Keratinocyte (primary cell): ENCODE results near the gene CXXC4. TPM values are rescaled to one million over a fixed set of nuclear protein-coding genes. Genes with fewer than 3 reads are reported as not detected.

ENCODE experiments used
- DNase-seq: peaks from one replicate; pipeline ENCODE4 v3.0.0-alpha.2; 2011; ENCODE audit warnings: low read depth, missing footprints, low spot score
- FAIRE-seq: peaks from 2 replicates; lab custom pipeline; 2011; peaks lifted over from hg19 to GRCh38; lab: Jason Lieb, UNC
- H2AFZ ChIP-seq: 2 replicates; pipeline ENCODE4 v1.6.0; 2012; ENCODE audit warnings: low read length, control low read depth, inconsistent platforms; ENCODE audit not compliant: control insufficient read depth
- H3K27ac ChIP-seq: 2 replicates; pipeline ENCODE4 v1.5.1; 2011; ENCODE audit warnings: low read length; ENCODE audit not compliant: control insufficient read depth, insufficient read depth
- H3K27me3 ChIP-seq: 3 replicates; pipeline ENCODE4 v1.6.0; 2011; ENCODE audit warnings: low read length; ENCODE audit not compliant: control insufficient read depth, insufficient read depth; ENCODE audit errors: extremely low read depth
- H3K36me3 ChIP-seq, 2 experiments: 2 replicates in 1 of 2; 3 replicates in 1 of 2; pipeline ENCODE4 v1.5.1; 2011; ENCODE audit warnings: low read length in 2 of 2, mild to moderate bottlenecking in 1 of 2; ENCODE audit not compliant: control insufficient read depth in 2 of 2, insufficient read depth in 2 of 2; ENCODE audit errors: extremely low read depth in 1 of 2
- H3K4me1 ChIP-seq: 3 replicates; pipeline ENCODE4 v1.5.1; 2011; ENCODE audit warnings: low read length; ENCODE audit not compliant: control insufficient read depth, insufficient read depth; ENCODE audit errors: extremely low read depth
- H3K4me2 ChIP-seq: 3 replicates; pipeline ENCODE4 v1.6.0; 2011; ENCODE audit warnings: low read depth, low read length; ENCODE audit not compliant: control insufficient read depth, insufficient read depth; ENCODE audit errors: extremely low read depth
- H3K4me3 ChIP-seq, 3 experiments: fragments of 200-600 bp in 1 of 3; sonication (generic) in 1 of 3; 2 replicates in 2 of 3; 3 replicates in 1 of 3; pipeline ENCODE4 v1.5.1; 2011 to 2016; ENCODE audit warnings: low read length in 3 of 3, mild to moderate bottlenecking in 3 of 3, control low read depth in 2 of 3, inconsistent platforms in 1 of 3, low read depth in 1 of 3, mixed read lengths in 1 of 3, mixed run types in 1 of 3, moderate library complexity in 1 of 3; ENCODE audit not compliant: control insufficient read depth in 2 of 3, insufficient read depth in 2 of 3; ENCODE audit errors: extremely low read depth in 1 of 3
- H3K79me2 ChIP-seq: 2 replicates; pipeline ENCODE4 v1.6.0; 2012; ENCODE audit warnings: low read length; ENCODE audit not compliant: control insufficient read depth, insufficient read depth
- H3K9ac ChIP-seq: 3 replicates; pipeline ENCODE4 v1.6.0; 2011; ENCODE audit warnings: low read length; ENCODE audit not compliant: control insufficient read depth, insufficient read depth; ENCODE audit errors: extremely low read depth
- H3K9me1 ChIP-seq: 3 replicates; pipeline ENCODE4 v1.6.0; 2011; ENCODE audit warnings: low read length; ENCODE audit not compliant: control insufficient read depth, insufficient read depth; ENCODE audit errors: extremely low read depth
- H3K9me3 ChIP-seq: 2 replicates; pipeline ENCODE4 v1.5.1; 2012; ENCODE audit warnings: low read depth, low read length; ENCODE audit not compliant: control insufficient read depth
- H4K20me1 ChIP-seq: 3 replicates; pipeline ENCODE4 v1.6.0; 2011; ENCODE audit warnings: low read length; ENCODE audit not compliant: control insufficient read depth, insufficient read depth; ENCODE audit errors: extremely low read depth
- EZH2 ChIP-seq: IDR thresholded peaks from one replicate; pipeline ENCODE4 v1.6.1; 2012; ENCODE audit warnings: inconsistent platforms, mild to moderate bottlenecking, low read length, moderate library complexity
- dilution Hi-C: fragments of 300-500 bp; cut with MboI; formaldehyde crosslinking; loops from one replicate; pipeline ENCODE4 v1.7.0; 2020; ENCODE audit warnings: low sequenced_read_pairs; ENCODE audit not compliant: extremely low pct_ligation_motif_present
- polyA plus RNA-seq, 5 experiments: library from polyadenylated mRNA; depleted of rRNA in 3 of 5; stranded (reverse) in 3 of 5; stranded (forward) in 1 of 5; unstranded in 1 of 5; fragments of >200 nt; gene quantifications; 1 replicate in 1 of 5; 2 replicates in 3 of 5; 3 replicates in 1 of 5; pipeline versions ENCODE4 v1.2.1 to v1.2.3, GENCODE V29; 2011 to 2012; ENCODE audit warnings: missing spikeins in 2 of 5, low read depth in 1 of 5, low replicate concordance in 1 of 5
- TF ChIP-seq, protein P1 (sequence below), 3 experiments: IDR thresholded peaks in 1 of 3; conservative IDR thresholded peaks in 1 of 3; optimal IDR thresholded peaks in 1 of 3; 2 replicates in 2 of 3; 3 replicates in 1 of 3; pipeline versions ENCODE3 to v1.5.1; 2011; ENCODE audit warnings: low read length in 3 of 3, mild to moderate bottlenecking in 3 of 3, moderate library complexity in 2 of 3, control low read depth in 1 of 3, inconsistent platforms in 1 of 3; ENCODE audit not compliant: insufficient read depth in 2 of 3; ENCODE audit errors: extremely low read depth in 1 of 3

CXXC4 gene
- polyA plus RNA-seq, 1 donor (not counting 4 experiments of a cell fraction or from before 2014, with no cell fraction given): 0.01 TPM

DNA sequence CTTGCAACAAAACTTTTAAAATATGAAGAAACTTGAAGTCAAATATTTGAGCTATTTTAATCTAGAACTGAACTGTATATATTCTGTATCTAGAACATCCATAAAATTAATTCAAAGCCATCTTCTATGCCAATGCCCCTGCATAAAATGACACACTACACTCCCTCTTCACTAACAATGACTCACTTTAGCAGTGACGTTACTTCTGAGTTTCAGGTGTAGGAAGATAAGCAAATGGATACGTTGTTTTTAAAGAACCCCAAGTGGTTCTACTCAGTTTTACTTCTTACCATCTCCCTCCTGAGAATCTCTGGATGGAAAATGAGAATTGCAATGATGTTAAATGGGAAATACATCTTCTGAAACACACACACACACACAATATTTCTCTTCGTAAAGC is 45.2 kb downstream of the CXXC4 start:
- Histone ChIP-seq H3K4me2 (no peak overlapping the region), H3K9ac (no peak overlapping the region), H3K4me3 (no peak overlapping the region), H4K20me1 (no peaks in the 10 kb centered on the region), H3K79me2 (no peaks in the 10 kb centered on the region), H3K36me3 (no peaks in the 10 kb centered on the region), H2AFZ (no peak overlapping the region), H3K9me3 (no peaks in the 10 kb centered on the region), H3K27ac (no peak overlapping the region), H3K4me1 (no peaks in the 10 kb centered on the region), H3K9me1 (no peaks in the 10 kb centered on the region), H3K27me3 (no peaks in the 10 kb centered on the region)
- no peak for FAIRE-seq
- no peak for TF ChIP-seq EZH2
- TF ChIP-seq, protein P1, sequence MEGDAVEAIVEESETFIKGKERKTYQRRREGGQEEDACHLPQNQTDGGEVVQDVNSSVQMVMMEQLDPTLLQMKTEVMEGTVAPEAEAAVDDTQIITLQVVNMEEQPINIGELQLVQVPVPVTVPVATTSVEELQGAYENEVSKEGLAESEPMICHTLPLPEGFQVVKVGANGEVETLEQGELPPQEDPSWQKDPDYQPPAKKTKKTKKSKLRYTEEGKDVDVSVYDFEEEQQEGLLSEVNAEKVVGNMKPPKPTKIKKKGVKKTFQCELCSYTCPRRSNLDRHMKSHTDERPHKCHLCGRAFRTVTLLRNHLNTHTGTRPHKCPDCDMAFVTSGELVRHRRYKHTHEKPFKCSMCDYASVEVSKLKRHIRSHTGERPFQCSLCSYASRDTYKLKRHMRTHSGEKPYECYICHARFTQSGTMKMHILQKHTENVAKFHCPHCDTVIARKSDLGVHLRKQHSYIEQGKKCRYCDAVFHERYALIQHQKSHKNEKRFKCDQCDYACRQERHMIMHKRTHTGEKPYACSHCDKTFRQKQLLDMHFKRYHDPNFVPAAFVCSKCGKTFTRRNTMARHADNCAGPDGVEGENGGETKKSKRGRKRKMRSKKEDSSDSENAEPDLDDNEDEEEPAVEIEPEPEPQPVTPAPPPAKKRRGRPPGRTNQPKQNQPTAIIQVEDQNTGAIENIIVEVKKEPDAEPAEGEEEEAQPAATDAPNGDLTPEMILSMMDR (optimal IDR thresholded peaks at IDR 0.05 in 1 of 3, IDR thresholded peaks at IDR 0.05 in 1 of 3, conservative IDR thresholded peaks at IDR 0.05 in 1 of 3; ENCODE audit: extremely low read depth in 1 of 3, insufficient read depth in 2 of 3, low read length in 3 of 3): no peak
- dilution Hi-C loops: no loop called here
- no peak for DNase-seq

DNA sequence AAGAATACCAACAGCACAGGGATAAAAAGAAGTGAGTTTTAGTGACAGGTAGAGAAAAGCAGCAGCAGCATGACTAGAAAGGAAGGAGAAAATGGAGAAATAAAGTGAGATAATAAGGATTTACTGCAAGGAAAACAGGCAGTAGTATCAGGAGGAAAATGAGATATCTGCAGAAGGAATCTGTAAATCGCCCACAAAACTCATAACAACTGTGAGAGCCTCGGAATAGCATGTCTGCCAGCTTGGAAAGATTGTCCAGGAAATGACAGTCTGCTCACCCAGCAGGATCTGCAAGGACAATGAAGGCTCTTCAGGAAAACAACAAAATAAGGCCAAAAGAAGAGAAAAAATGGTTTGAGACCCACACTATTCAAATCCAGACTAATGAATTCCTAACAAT is 47.4 kb downstream of the CXXC4 start:
- dilution Hi-C loops: no loop called here
- H3K36me3 ChIP-seq: no peaks in the 10 kb centered on the region
- H3K9me1 ChIP-seq: no peaks in the 10 kb centered on the region
- H3K79me2 ChIP-seq: no peaks in the 10 kb centered on the region
- no peaks in the 10 kb centered on the region for H3K4me1 ChIP-seq
- H3K4me2 ChIP-seq: no peak overlapping the region
- no peak overlapping the region for H3K9ac ChIP-seq
- H3K9me3 ChIP-seq: no peaks in the 10 kb centered on the region
- H2AFZ ChIP-seq: no peak overlapping the region
- no peak overlapping the region for H3K27ac ChIP-seq
- no peaks in the 10 kb centered on the region for H4K20me1 ChIP-seq
- H3K27me3 ChIP-seq: no peaks in the 10 kb centered on the region
- DNase-seq: no peak
- no peak for TF ChIP-seq EZH2
- TF ChIP-seq, protein P1 (optimal IDR thresholded peaks at IDR 0.05 in 1 of 3, IDR thresholded peaks at IDR 0.05 in 1 of 3, conservative IDR thresholded peaks at IDR 0.05 in 1 of 3; ENCODE audit: extremely low read depth in 1 of 3, insufficient read depth in 2 of 3, low read length in 3 of 3): no peak
- no peak for FAIRE-seq
- no peak overlapping the region for H3K4me3 ChIP-seq
